ENCODE results near the gene KLHDC10.
A peak's percentile ranks its signal among the peaks of the same experiment; 100 is the strongest.

The KLHDC10 gene

DNA sequence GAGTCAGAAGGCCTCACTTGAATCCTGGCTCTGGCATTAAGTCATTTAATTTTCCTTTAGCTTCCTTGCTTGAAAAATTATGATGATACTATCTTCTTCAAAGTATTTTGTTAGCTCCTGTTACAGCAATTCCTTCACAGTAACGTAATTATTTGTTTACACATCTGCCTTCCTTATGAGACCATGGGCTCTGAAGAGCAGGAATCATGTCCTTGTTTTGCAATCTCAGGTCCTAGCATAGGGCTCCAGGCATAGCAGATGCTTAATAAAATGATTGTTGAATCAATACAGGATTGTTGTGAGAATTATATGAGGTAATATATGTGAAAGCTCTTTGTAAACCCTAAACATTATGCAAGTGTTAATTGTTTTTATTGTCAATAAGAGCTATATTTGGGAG, 25.5 kb downstream of the KLHDC10 start:
- H4K20me1 ChIP-seq (ENCODE audit: insufficient read depth, low read length), result no peaks in the 10 kb centered on the region
- no peak overlapping the region for H3K4me3 ChIP-seq (ENCODE audit: low read length)
- TF ChIP-seq, protein P1, sequence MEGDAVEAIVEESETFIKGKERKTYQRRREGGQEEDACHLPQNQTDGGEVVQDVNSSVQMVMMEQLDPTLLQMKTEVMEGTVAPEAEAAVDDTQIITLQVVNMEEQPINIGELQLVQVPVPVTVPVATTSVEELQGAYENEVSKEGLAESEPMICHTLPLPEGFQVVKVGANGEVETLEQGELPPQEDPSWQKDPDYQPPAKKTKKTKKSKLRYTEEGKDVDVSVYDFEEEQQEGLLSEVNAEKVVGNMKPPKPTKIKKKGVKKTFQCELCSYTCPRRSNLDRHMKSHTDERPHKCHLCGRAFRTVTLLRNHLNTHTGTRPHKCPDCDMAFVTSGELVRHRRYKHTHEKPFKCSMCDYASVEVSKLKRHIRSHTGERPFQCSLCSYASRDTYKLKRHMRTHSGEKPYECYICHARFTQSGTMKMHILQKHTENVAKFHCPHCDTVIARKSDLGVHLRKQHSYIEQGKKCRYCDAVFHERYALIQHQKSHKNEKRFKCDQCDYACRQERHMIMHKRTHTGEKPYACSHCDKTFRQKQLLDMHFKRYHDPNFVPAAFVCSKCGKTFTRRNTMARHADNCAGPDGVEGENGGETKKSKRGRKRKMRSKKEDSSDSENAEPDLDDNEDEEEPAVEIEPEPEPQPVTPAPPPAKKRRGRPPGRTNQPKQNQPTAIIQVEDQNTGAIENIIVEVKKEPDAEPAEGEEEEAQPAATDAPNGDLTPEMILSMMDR (IDR thresholded peaks at IDR 0.05; ENCODE audit: low read depth, low read length), result no peak
- TF ChIP-seq EZH2phosphoT487 (IDR thresholded peaks at IDR 0.05; ENCODE audit: low read depth), result no peak
- H3K4me1 ChIP-seq (ENCODE audit: low read length), result peaks cover 25% of the 10 kb centered on the region
- no peaks in the 10 kb centered on the region for H3K27me3 ChIP-seq (ENCODE audit: low read depth, low read length)
- H3K9ac ChIP-seq (ENCODE audit: low read length), result no peak overlapping the region
- peaks cover 25% of the 10 kb centered on the region for H3K79me2 ChIP-seq (ENCODE audit: low read length)
- no peaks in the 10 kb centered on the region for H3K36me3 ChIP-seq (replicated peaks; ENCODE audit: low read depth, low read length)
- no peak overlapping the region for H2AFZ ChIP-seq (ENCODE audit: low read depth, low read length)
- no peak overlapping the region for H3K4me2 ChIP-seq (ENCODE audit: low read length)
- no peaks in the 10 kb centered on the region for H3K9me3 ChIP-seq (ENCODE audit: insufficient read depth, low read length)
- no peak overlapping the region for H3K27ac ChIP-seq (ENCODE audit: low read length)

DNA sequence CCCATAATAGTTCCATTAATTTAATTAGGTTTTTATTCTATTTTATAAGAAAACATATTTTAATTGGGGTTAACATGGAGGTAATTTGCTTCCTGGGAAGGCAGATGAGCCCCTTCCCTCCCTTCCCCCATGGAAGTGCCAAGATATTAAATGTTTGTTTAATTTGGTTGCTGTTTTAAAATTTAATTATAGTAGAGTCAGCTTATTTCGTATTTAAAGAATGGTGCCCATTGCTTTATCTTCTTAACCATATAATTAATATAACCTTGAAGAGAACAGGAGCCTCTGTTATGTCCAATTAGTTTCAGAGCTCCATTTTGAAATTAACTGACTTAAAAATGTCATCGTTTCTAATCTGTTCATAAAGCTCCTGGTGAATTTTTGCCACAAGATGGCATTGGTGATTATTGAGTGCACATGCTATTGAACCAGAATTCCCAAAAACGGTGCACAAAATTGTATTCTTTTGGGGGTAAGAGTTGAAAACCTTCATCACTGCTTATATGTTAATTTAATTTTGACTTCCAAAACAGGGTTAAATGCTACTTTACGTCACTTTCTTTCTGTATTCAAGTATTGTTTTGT, 26.0 kb downstream of the KLHDC10 start:
- Histone ChIP-seq H4K20me1 (ENCODE audit: insufficient read depth, low read length) (no peaks in the 10 kb centered on the region), H3K4me3 (ENCODE audit: low read length) (no peak overlapping the region), H3K9ac (ENCODE audit: low read length) (no peak overlapping the region), H3K36me3 (replicated peaks; ENCODE audit: low read depth, low read length) (no peaks in the 10 kb centered on the region), H3K79me2 (ENCODE audit: low read length) (peaks cover 19% of the 10 kb centered on the region), H3K27me3 (ENCODE audit: low read depth, low read length) (no peaks in the 10 kb centered on the region), H3K27ac (ENCODE audit: low read length) (no peak overlapping the region), H3K9me3 (ENCODE audit: insufficient read depth, low read length) (no peaks in the 10 kb centered on the region), H3K4me1 (ENCODE audit: low read length) (peaks cover 19% of the 10 kb centered on the region), H3K4me2 (ENCODE audit: low read length) (no peak overlapping the region), H2AFZ (ENCODE audit: low read depth, low read length) (no peak overlapping the region)
- no peak for TF ChIP-seq EZH2phosphoT487 (IDR thresholded peaks at IDR 0.05; ENCODE audit: low read depth)
- TF ChIP-seq, protein P1 (IDR thresholded peaks at IDR 0.05; ENCODE audit: low read depth, low read length), result peak; percentile 41; the same call in 1 of the 2 replicates

DNA sequence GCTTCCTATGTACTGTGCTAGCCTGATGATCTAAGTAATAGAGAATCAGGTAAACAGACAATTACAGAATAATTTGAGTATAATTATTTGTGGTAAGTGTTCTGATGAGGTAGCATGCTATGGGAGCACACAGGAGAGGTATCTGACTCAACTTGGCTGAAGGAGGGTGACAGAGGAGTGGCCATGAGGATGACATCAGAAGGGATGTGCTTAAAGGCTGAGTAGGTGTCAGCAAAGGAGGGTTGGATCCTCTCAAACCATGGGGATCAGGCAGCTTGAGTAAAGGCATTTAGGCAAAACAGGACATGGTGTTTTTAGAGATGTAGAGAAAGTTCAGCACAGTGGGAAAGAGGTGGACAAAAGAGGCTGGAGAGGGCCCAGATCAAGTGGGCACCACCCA, 29.0 kb downstream of the KLHDC10 start:
- no peak overlapping the region for H3K27ac ChIP-seq (ENCODE audit: low read length)
- H3K27me3 ChIP-seq (ENCODE audit: low read depth, low read length), result no peaks in the 10 kb centered on the region
- H3K4me2 ChIP-seq (ENCODE audit: low read length), result no peak overlapping the region
- H4K20me1 ChIP-seq (ENCODE audit: insufficient read depth, low read length), result no peaks in the 10 kb centered on the region
- no peak for TF ChIP-seq EZH2phosphoT487 (IDR thresholded peaks at IDR 0.05; ENCODE audit: low read depth)
- TF ChIP-seq, protein P1 (IDR thresholded peaks at IDR 0.05; ENCODE audit: low read depth, low read length), result no peak
- H3K9me3 ChIP-seq (ENCODE audit: insufficient read depth, low read length), result no peaks in the 10 kb centered on the region
- H3K9ac ChIP-seq (ENCODE audit: low read length), result no peak overlapping the region
- no peaks in the 10 kb centered on the region for H3K36me3 ChIP-seq (replicated peaks; ENCODE audit: low read depth, low read length)
- H2AFZ ChIP-seq (ENCODE audit: low read depth, low read length), result no peak overlapping the region
- no peak overlapping the region for H3K4me3 ChIP-seq (ENCODE audit: low read length)
- H3K4me1 ChIP-seq (ENCODE audit: low read length), result peaks cover 8% of the 10 kb centered on the region
- H3K79me2 ChIP-seq (ENCODE audit: low read length), result no peaks in the 10 kb centered on the region

DNA sequence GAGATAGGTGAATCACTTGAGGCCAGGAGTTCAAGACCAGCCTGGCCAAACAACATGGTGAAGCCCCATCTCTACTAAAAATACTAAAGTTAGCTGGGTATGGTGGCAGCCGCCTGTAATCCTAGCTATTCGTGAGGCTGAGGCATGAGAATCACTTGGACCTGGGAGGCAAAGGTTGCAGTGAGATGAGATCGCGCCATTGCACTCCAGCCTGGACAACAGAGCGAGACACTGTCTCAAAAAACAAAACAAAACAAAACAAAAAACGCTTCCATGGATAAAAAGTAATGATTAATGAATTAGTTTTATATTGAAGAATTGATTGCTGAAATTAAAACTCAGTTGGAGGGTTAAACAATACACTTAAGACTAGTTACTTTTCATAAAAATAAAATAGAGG, 32.3 kb downstream of the KLHDC10 start:
- Histone ChIP-seq H2AFZ (ENCODE audit: low read depth, low read length) (no peak overlapping the region), H3K9me3 (ENCODE audit: insufficient read depth, low read length) (no peaks in the 10 kb centered on the region), H3K27ac (ENCODE audit: low read length) (no peak overlapping the region), H3K36me3 (replicated peaks; ENCODE audit: low read depth, low read length) (no peaks in the 10 kb centered on the region), H3K27me3 (ENCODE audit: low read depth, low read length) (no peaks in the 10 kb centered on the region), H3K4me3 (ENCODE audit: low read length) (no peak overlapping the region), H3K9ac (ENCODE audit: low read length) (no peak overlapping the region), H3K4me2 (ENCODE audit: low read length) (no peak overlapping the region), H3K4me1 (ENCODE audit: low read length) (peaks cover 8% of the 10 kb centered on the region), H4K20me1 (ENCODE audit: insufficient read depth, low read length) (no peaks in the 10 kb centered on the region), H3K79me2 (ENCODE audit: low read length) (no peaks in the 10 kb centered on the region)
- TF ChIP-seq EZH2phosphoT487 (IDR thresholded peaks at IDR 0.05; ENCODE audit: low read depth), result no peak
- TF ChIP-seq, protein P1 (IDR thresholded peaks at IDR 0.05; ENCODE audit: low read depth, low read length), result no peak
